GM18861 (cell line): ENCODE data around the gene SLC5A9.
A peak's percentile ranks its signal among the peaks of the same experiment; 100 is the strongest.
"Not testable (repeated sequence)": the region's sequence is repeated elsewhere in the genome, so short reads cannot be mapped to it uniquely, and the experiment has no call there.

Experiments
- ATAC-seq: cut with Tn5 transposase; IDR thresholded peaks from one replicate; pipeline ENCODE4 v1.9.1; 2021; ENCODE audit not compliant: unreplicated experiment

SLC5A9 gene

GRCh38 chr1:48213462-48213861 lies 9.1 kb upstream of the SLC5A9 start:
- not testable (repeated sequence) for ATAC-seq

- not testable (repeated sequence) for ATAC-seq
These were observed 8.2 kb upstream of the SLC5A9 start for GRCh38 chr1:48214366-48214765.

- no peak for ATAC-seq
These were observed 7.7 kb upstream of the SLC5A9 start for GRCh38 chr1:48214820-48215219.

- no peak for ATAC-seq
These were observed 7.3 kb upstream of the SLC5A9 start for GRCh38 chr1:48215222-48215621.

GRCh38 chr1:48215889-48216288 lies 6.6 kb upstream of the SLC5A9 start:
- ATAC-seq = no peak

- ATAC-seq = no peak
These were observed 6.2 kb upstream of the SLC5A9 start for GRCh38 chr1:48216313-48216712.

- ATAC-seq = no peak
These were observed 5.6 kb upstream of the SLC5A9 start for GRCh38 chr1:48216941-48217340.

- ATAC-seq = no peak
These were observed 4.7 kb upstream of the SLC5A9 start for GRCh38 chr1:48217856-48218255.

GRCh38 chr1:48219803-48220202 lies 2.7 kb upstream of the SLC5A9 start:
- no peak for ATAC-seq

GRCh38 chr1:48221122-48221521 lies 1.4 kb upstream of the SLC5A9 start:
- no peak for ATAC-seq

- no peak for ATAC-seq
These were observed 859 bp upstream of the SLC5A9 start for GRCh38 chr1:48221657-48222056.

GRCh38 chr1:48223366-48224240 lies 1.1 kb downstream of the SLC5A9 start:
- ATAC-seq = no peak

- no peak for ATAC-seq
These were observed 2.3 kb downstream of the SLC5A9 start for GRCh38 chr1:48224791-48225190.

GRCh38 chr1:48225579-48225978 lies 3.1 kb downstream of the SLC5A9 start:
- no peak for ATAC-seq

GRCh38 chr1:48227165-48228013 lies 4.9 kb downstream of the SLC5A9 start:
- ATAC-seq = peak; percentile 55

- no peak for ATAC-seq
These were observed 5.6 kb downstream of the SLC5A9 start for GRCh38 chr1:48228156-48228555.

GRCh38 chr1:48229317-48229716 lies 6.8 kb downstream of the SLC5A9 start:
- no peak for ATAC-seq

GRCh38 chr1:48230236-48230635 lies 7.7 kb downstream of the SLC5A9 start:
- ATAC-seq = no peak

- ATAC-seq = no peak
These were observed 10.2 kb downstream of the SLC5A9 start for GRCh38 chr1:48232722-48233121.

GRCh38 chr1:48233666-48234485 lies 11.4 kb downstream of the SLC5A9 start:
- no peak for ATAC-seq

GRCh38 chr1:48235652-48236051 lies 13.1 kb downstream of the SLC5A9 start:
- ATAC-seq = no peak
